GM12872 (cell line): ENCODE data around the gene UVSSA.
A peak's percentile ranks its signal among the peaks of the same experiment; 100 is the strongest.

Experiments
- CTCF ChIP-seq: IDR thresholded peaks from 3 replicates; pipeline ENCODE4 v1.5.1; 2011; ENCODE audit warnings: low read depth, mild to moderate bottlenecking, low read length, moderate library complexity; ENCODE audit not compliant: insufficient read depth

The UVSSA gene

GRCh38 chr4:1312821-1313640 is 34.0 kb upstream of the UVSSA start:
- no peak for TF ChIP-seq CTCF

- no peak for TF ChIP-seq CTCF
Observed at GRCh38 chr4:1315306-1315705, 31.7 kb upstream of the UVSSA start.

GRCh38 chr4:1315836-1316536 is 31.0 kb upstream of the UVSSA start:
- TF ChIP-seq CTCF, result no peak

GRCh38 chr4:1316537-1317168 is 30.4 kb upstream of the UVSSA start:
- no peak for TF ChIP-seq CTCF

GRCh38 chr4:1317177-1318045 is 29.6 kb upstream of the UVSSA start:
- TF ChIP-seq CTCF, result no peak

GRCh38 chr4:1318046-1318375 is 29.0 kb upstream of the UVSSA start:
- no peak for TF ChIP-seq CTCF

- peak; percentile 45; the same call in 1 of the 3 replicates for TF ChIP-seq CTCF
Observed at GRCh38 chr4:1318488-1319213, 28.4 kb upstream of the UVSSA start.
